OCI-LY7 (cell line): Measurements from ENCODE around the gene GAS7. TPM values are rescaled to one million over a fixed set of nuclear protein-coding genes. Genes with fewer than 3 reads are reported as not detected.

ENCODE experiments used
- BruUV-seq: library from RNA; stranded (reverse); fragments of 400-500 nt; replicated peaks from 2 replicates; lab custom pipeline; 2021; lab: Mats Ljungman, UMichigan
- CTCF ChIA-PET: fragments of 300-600 bp; sonication (Branson Sonifier 250); formaldehyde crosslinking; loops from one replicate; lab custom pipeline; 2022; ENCODE audit warnings: antibody characterized with exemption; ENCODE audit not compliant: unreplicated experiment; lab: Charles Lee
- POLR2A ChIA-PET: fragments of 300-600 bp; sonication (Branson Sonifier 250); formaldehyde crosslinking; loops from one replicate; lab custom pipeline; 2022; ENCODE audit warnings: antibody characterized with exemption; lab: Charles Lee
- DNase-seq: peaks from one replicate; pipeline ENCODE4 v3.0.0-alpha.2; 2015; ENCODE audit warnings: low spot score
- H2AFZ ChIP-seq: fragments of 200-600 bp; sonication (generic), shearing (Covaris generic); 2 replicates; pipeline ENCODE4 v1.6.1; 2014; ENCODE audit warnings: mild to moderate bottlenecking, antibody characterized with exemption, low read length, moderate library complexity
- H3K27ac ChIP-seq: fragments of 200-600 bp; sonication (generic); 2 replicates; pipeline ENCODE4 v1.5.1; 2014; ENCODE audit warnings: mixed run types, low read depth, mild to moderate bottlenecking, moderate library complexity, low read length, inconsistent platforms; ENCODE audit not compliant: poor library complexity, severe bottlenecking
- H3K36me3 ChIP-seq: fragments of 200-600 bp; sonication (generic); 2 replicates; pipeline ENCODE4 v1.6.1; 2014; ENCODE audit warnings: mild to moderate bottlenecking, antibody characterized with exemption, low read length, moderate library complexity, mixed read lengths; ENCODE audit not compliant: insufficient read depth
- H3K4me1 ChIP-seq: fragments of 200-600 bp; sonication (generic); 2 replicates; pipeline ENCODE4 v1.5.1; 2014; ENCODE audit warnings: mild to moderate bottlenecking, low read length; ENCODE audit not compliant: insufficient read depth, poor library complexity, severe bottlenecking
- H3K4me2 ChIP-seq: fragments of 200-600 bp; sonication (generic); 2 replicates; pipeline ENCODE4 v1.6.1; 2014; ENCODE audit warnings: mild to moderate bottlenecking, low read length
- H3K4me3 ChIP-seq: fragments of 200-600 bp; sonication (generic); 2 replicates; pipeline ENCODE4 v1.5.1; 2014; ENCODE audit warnings: mild to moderate bottlenecking, low read depth, low read length; ENCODE audit not compliant: poor library complexity, severe bottlenecking
- H3K79me2 ChIP-seq: fragments of 200-600 bp; sonication (generic); 2 replicates; pipeline ENCODE4 v1.6.1; 2016; ENCODE audit warnings: low read depth, mild to moderate bottlenecking, low read length, moderate library complexity, mixed read lengths; ENCODE audit not compliant: insufficient read depth
- H3K9me2 ChIP-seq: fragments of 200-600 bp; sonication (generic); 2 replicates; pipeline ENCODE4 v1.6.1; 2016; ENCODE audit warnings: mild to moderate bottlenecking, low read length, mixed read lengths; ENCODE audit not compliant: insufficient read depth
- H3K9me3 ChIP-seq: fragments of 200-600 bp; sonication (generic); 2 replicates; pipeline ENCODE4 v1.6.1; 2014; ENCODE audit warnings: mild to moderate bottlenecking, mixed run types, low read length, mixed read lengths
- H4K20me1 ChIP-seq: fragments of 200-600 bp; sonication (generic); 2 replicates; pipeline ENCODE4 v1.6.1; 2014; ENCODE audit warnings: mild to moderate bottlenecking, antibody characterized with exemption, low read length, moderate library complexity, mixed read lengths; ENCODE audit not compliant: insufficient read depth
- CTCF ChIP-seq: fragments of 200-600 bp; sonication (generic); conservative IDR thresholded peaks from 2 replicates; pipeline ENCODE4 v1.5.1; 2014; ENCODE audit warnings: mild to moderate bottlenecking, antibody characterized with exemption, low read length, moderate library complexity, mixed read lengths
- EZH2phosphoT487 ChIP-seq: fragments of 200-600 bp; sonication (generic); IDR thresholded peaks from 2 replicates; pipeline ENCODE4 v1.6.1; 2018; ENCODE audit warnings: low read depth, borderline replicate concordance, mild to moderate bottlenecking, mixed run types, antibody characterized with exemption, low read length, moderate library complexity, mixed read lengths
- intact Hi-C: fragments of 100-400 bp; cut with micrococcal nuclease; formaldehyde crosslinking; loops from one replicate; pipeline ENCODE4 v1.10.0; 2022; ENCODE audit not compliant: unreplicated experiment
- total RNA-seq, 2 experiments: library from RNA; depleted of rRNA in 1 of 2; stranded (reverse); fragments of >200 nt in 1 of 2; shearing (Covaris generic) in 1 of 2; gene quantifications; 2 replicates each; pipeline ENCODE4 v1.2.3, GENCODE V29; 2014 to 2022

The GAS7 gene
- total RNA-seq, 2 experiments from 2014 or later, result 1.5 TPM; not detected in 1

- no peaks in the 10 kb centered on the region for H3K9me3 ChIP-seq
- no peaks in the 10 kb centered on the region for H4K20me1 ChIP-seq
- no peaks in the 10 kb centered on the region for H3K9me2 ChIP-seq
- no peaks in the 10 kb centered on the region for H3K79me2 ChIP-seq
- ChIA-PET POLR2A (interaction anchor here (0.7 kb wide), 1 partner anchor 1203 kb away, joined by 3 read pairs; no protein-coding TSS in a partner anchor), CTCF (no interaction called here)
- no peak for DNase-seq
- TF ChIP-seq EZH2phosphoT487 (no peak), CTCF (no peak)
- H2AFZ ChIP-seq, result no peak overlapping the region
- no TSS peak for BruUV-seq
- no peaks in the 10 kb centered on the region for H3K36me3 ChIP-seq
- no peak overlapping the region for H3K27ac ChIP-seq
- H3K4me2 ChIP-seq, result no peak overlapping the region
- intact Hi-C loops, result no loop called here
- H3K4me3 ChIP-seq, result no peak overlapping the region
- no peaks in the 10 kb centered on the region for H3K4me1 ChIP-seq
Measured at GRCh38 chr17:9937901-9938300, 260.5 kb downstream of the GAS7 start.

GRCh38 chr17:9937241-9937761 is 261.1 kb downstream of the GAS7 start:
- no peaks in the 10 kb centered on the region for H3K9me2 ChIP-seq
- no peak for TF ChIP-seq EZH2phosphoT487
- no peak for TF ChIP-seq CTCF
- no peak for DNase-seq
- no peaks in the 10 kb centered on the region for H3K36me3 ChIP-seq
- BruUV-seq, result no TSS peak
- H3K4me1 ChIP-seq, result no peaks in the 10 kb centered on the region
- no peaks in the 10 kb centered on the region for H4K20me1 ChIP-seq
- no peak overlapping the region for H2AFZ ChIP-seq
- no peak overlapping the region for H3K4me2 ChIP-seq
- no peak overlapping the region for H3K4me3 ChIP-seq
- POLR2A ChIA-PET, result no interaction called here
- CTCF ChIA-PET, result no interaction called here
- intact Hi-C loops, result no loop called here
- no peaks in the 10 kb centered on the region for H3K79me2 ChIP-seq
- no peak overlapping the region for H3K27ac ChIP-seq
- no peaks in the 10 kb centered on the region for H3K9me3 ChIP-seq

GRCh38 chr17:9936095-9936494 is 262.3 kb downstream of the GAS7 start:
- Histone ChIP-seq H3K36me3 (no peaks in the 10 kb centered on the region), H3K27ac (no peak overlapping the region), H4K20me1 (no peaks in the 10 kb centered on the region), H3K9me2 (no peaks in the 10 kb centered on the region), H3K4me1 (no peaks in the 10 kb centered on the region), H3K4me2 (no peak overlapping the region), H3K9me3 (no peaks in the 10 kb centered on the region), H2AFZ (no peak overlapping the region), H3K79me2 (no peaks in the 10 kb centered on the region), H3K4me3 (no peak overlapping the region)
- no peak for DNase-seq
- intact Hi-C loops, result no loop called here
- BruUV-seq, result no TSS peak
- POLR2A ChIA-PET, result no interaction called here
- TF ChIP-seq CTCF, result no peak
- TF ChIP-seq EZH2phosphoT487, result no peak
- CTCF ChIA-PET, result no interaction called here
